ENCODE results near the gene ASXL1.

GRCh38 chr20:32458837-32459220 lies 100.7 kb downstream of the ASXL1 start:
- no peak for TF ChIP-seq ISL1 (CRISPR knock-in tag; IDR thresholded peaks at IDR 0.05)
- no peak for TF ChIP-seq PATZ1 (CRISPR knock-in tag; IDR thresholded peaks at IDR 0.05; ENCODE audit: borderline replicate concordance)
- no peak for TF ChIP-seq ARNTL (CRISPR knock-in tag; IDR thresholded peaks at IDR 0.05; ENCODE audit: borderline replicate concordance, low read depth)
- TF ChIP-seq CREB5 (CRISPR knock-in tag; IDR thresholded peaks at IDR 0.05; ENCODE audit: low read depth) = no peak
- no peak for TF ChIP-seq SNAI2 (CRISPR knock-in tag; IDR thresholded peaks at IDR 0.05)
